Sigmoid colon (tissue), 7 donors: ENCODE measurements around the gene TRMT61A. TPM values are rescaled to one million over a fixed set of nuclear protein-coding genes. Genes with fewer than 3 reads are reported as not detected.

Source experiments
- DNase-seq: peaks from one replicate; pipeline ENCODE4 v3.0.0-alpha.2; 2019
- H3K27ac ChIP-seq, 4 donors: fragments of 200-600 bp; sonication (generic); one replicate each; pipeline ENCODE4 v1.5.1; 2016 to 2019; ENCODE audit warnings: mild to moderate bottlenecking in 1 of 4
- H3K27me3 ChIP-seq, 3 donors: fragments of 200-600 bp; sonication (generic); one replicate each; pipeline ENCODE4 v1.5.1; 2019; ENCODE audit warnings: mild to moderate bottlenecking in 1 of 3
- H3K36me3 ChIP-seq, 4 donors: fragments of 200-600 bp; sonication (generic); one replicate each; pipeline ENCODE4 v1.5.1; 2016 to 2019
- H3K4me1 ChIP-seq, 4 donors: fragments of 200-600 bp; sonication (generic); one replicate each; pipeline ENCODE4 v1.5.1; 2017 to 2019
- H3K4me3 ChIP-seq, 4 donors: fragments of 200-600 bp; sonication (generic); one replicate each; pipeline ENCODE4 v1.5.1; 2017 to 2019; ENCODE audit warnings: mild to moderate bottlenecking in 2 of 4, moderate library complexity in 1 of 4
- H3K9me3 ChIP-seq, 4 donors: fragments of 200-600 bp in 3 of 4; sonication (generic) in 3 of 4; one replicate each; pipeline versions ENCODE4 v1.5.1 to v1.6.1; 2013 to 2019
- CTCF ChIP-seq, 4 experiments: fragments of 450-650 bp in 3 of 4; fragments of 200-600 bp in 1 of 4; IDR thresholded peaks; one replicate each; pipeline ENCODE4 v1.5.1; 2016 to 2019; ENCODE audit warnings: antibody characterized with exemption in 4 of 4, mild to moderate bottlenecking in 3 of 4, moderate library complexity in 2 of 4
- EP300 ChIP-seq, 4 donors: sonication (generic); formaldehyde crosslinking; IDR thresholded peaks; one replicate each; pipeline ENCODE4 v1.6.1; 2017; ENCODE audit warnings: antibody characterized with exemption in 4 of 4
- POLR2A ChIP-seq, 2 donors: fragments of 450-650 bp; IDR thresholded peaks; one replicate each; pipeline ENCODE4 v1.6.1; 2016; ENCODE audit warnings: antibody characterized with exemption in 2 of 2, mild to moderate bottlenecking in 2 of 2, moderate library complexity in 2 of 2
- POLR2AphosphoS5 ChIP-seq, 4 donors: sonication (generic); formaldehyde crosslinking; IDR thresholded peaks; one replicate each; pipeline ENCODE4 v1.6.1; 2017; ENCODE audit warnings: antibody characterized with exemption in 4 of 4
- WGBS, 2 donors: extraction: QIAGEN DNeasy Blood & Tissue Kit; methylation state at CpG; one replicate each; pipeline ENCODE4 v1.1.7; 2013; 5-methylcytosine and 5-hydroxymethylcytosine counted together
- intact Hi-C: fragments of 100-400 bp; cut with DNase I; formaldehyde crosslinking; loops from one replicate; pipeline ENCODE4 v1.15.1; 2023
- polyA plus RNA-seq, 3 donors: library from polyadenylated mRNA; stranded (reverse); fragments of 200-250 nt; gene quantifications; one replicate each; pipeline ENCODE4 v1.2.3, GENCODE V29; 2013
- total RNA-seq, 4 donors: library from RNA; depleted of rRNA; stranded (reverse); fragments of >200 nt; gene quantifications; one replicate each; pipeline ENCODE4 v1.1.0, GENCODE V29; 2016
- donor health status: healthy with polysubstance abuse.
- donor health status: Bipolar disorder and iron deficiency.
- donor health status: healthy.

The TRMT61A gene
- total and polyA plus RNA-seq, 7 donors: 4.2 to 27.2 (median 20.2) TPM

GRCh38 chr14:103500148-103500990 lies 28.6 kb upstream of the TRMT61A start:
- intact Hi-C loops: loop anchor here (1.0 kb wide), 1 partner anchor 45 kb away; no protein-coding TSS in a partner anchor
- H3K4me3 ChIP-seq: no peak overlapping the region
- H3K27ac ChIP-seq: peak overlapping the region; percentile 46 to 66 (median 62)
- H3K9me3 ChIP-seq: no peaks in the 10 kb centered on the region
- peak; percentile 96 for DNase-seq
- 39 to 48% methylated on average over 17 of the region's 17 CpGs for whole genome bisulfite sequencing, 2 donors
- peak in 3 of 4 donors; percentile 21 to 50 (median 49) for TF ChIP-seq POLR2AphosphoS5 (IDR thresholded peaks at IDR 0.05)
- no peak for TF ChIP-seq POLR2A (IDR thresholded peaks at IDR 0.05)
- TF ChIP-seq EP300 (IDR thresholded peaks at IDR 0.05): no peak
- TF ChIP-seq CTCF (IDR thresholded peaks at IDR 0.05): peak; percentile 91 to 93 (median 92)
- H3K36me3 ChIP-seq: peaks cover 6 to 85% (median 46%) of the 10 kb centered on the region in 4 donors
- peaks cover 0 to 8% (median 3%) of the 10 kb centered on the region in 4 donors for H3K4me1 ChIP-seq
- H3K27me3 ChIP-seq: no peaks in the 10 kb centered on the region

- Histone ChIP-seq H3K4me3 (no peak overlapping the region), H3K9me3 (no peaks in the 10 kb centered on the region), H3K27ac (peak overlapping the region in 3 of 4 donors; percentile 61 to 66 (median 64)), H3K4me1 (peaks cover 0 to 8% (median 3%) of the 10 kb centered on the region in 4 donors), H3K36me3 (peaks cover 6 to 85% (median 45%) of the 10 kb centered on the region in 4 donors), H3K27me3 (no peaks in the 10 kb centered on the region)
- TF ChIP-seq EP300 (IDR thresholded peaks at IDR 0.05) (no peak), CTCF (IDR thresholded peaks at IDR 0.05) (no peak), POLR2A (IDR thresholded peaks at IDR 0.05) (no peak), POLR2AphosphoS5 (IDR thresholded peaks at IDR 0.05) (no peak)
- DNase-seq: peak; percentile 46
- WGBS, 2 donors: 89 to 90% methylated on average over 11 of the region's 11 CpGs
- intact Hi-C loops: no loop called here
Measured at GRCh38 chr14:103501041-103501870, 27.7 kb upstream of the TRMT61A start.

- Histone ChIP-seq H3K4me3 (no peak overlapping the region), H3K36me3 (peaks cover 6 to 79% (median 43%) of the 10 kb centered on the region in 4 donors), H3K4me1 (peaks cover 0 to 8% (median 3%) of the 10 kb centered on the region in 4 donors), H3K9me3 (no peaks in the 10 kb centered on the region), H3K27ac (no peak overlapping the region), H3K27me3 (no peaks in the 10 kb centered on the region)
- TF ChIP-seq EP300 (IDR thresholded peaks at IDR 0.05): no peak
- no peak for TF ChIP-seq POLR2A (IDR thresholded peaks at IDR 0.05)
- TF ChIP-seq CTCF (IDR thresholded peaks at IDR 0.05): no peak
- TF ChIP-seq POLR2AphosphoS5 (IDR thresholded peaks at IDR 0.05): no peak
- peak; percentile 27 for DNase-seq
- intact Hi-C loops: no loop called here
- WGBS, 2 donors: 92 to 93% methylated on average over 9 of the region's 9 CpGs
Measured at GRCh38 chr14:103501921-103502669, 26.9 kb upstream of the TRMT61A start.

GRCh38 chr14:103502877-103503276 lies 26.1 kb upstream of the TRMT61A start:
- Histone ChIP-seq H3K4me1 (peaks cover 0 to 8% (median 3%) of the 10 kb centered on the region in 4 donors), H3K27me3 (no peaks in the 10 kb centered on the region), H3K9me3 (no peaks in the 10 kb centered on the region), H3K4me3 (no peak overlapping the region), H3K27ac (no peak overlapping the region), H3K36me3 (peaks cover 6 to 79% (median 43%) of the 10 kb centered on the region in 4 donors)
- whole genome bisulfite sequencing, 2 donors: 94 to 96% methylated on average over 18 of the region's 18 CpGs
- DNase-seq: peak; percentile 8
- intact Hi-C loops: no loop called here
- TF ChIP-seq EP300 (IDR thresholded peaks at IDR 0.05) (no peak), POLR2AphosphoS5 (IDR thresholded peaks at IDR 0.05) (no peak), CTCF (IDR thresholded peaks at IDR 0.05) (no peak), POLR2A (IDR thresholded peaks at IDR 0.05) (no peak)
